Activated CD4-positive, alpha-beta memory T cell treated with anti-CD3 and anti-CD28 coated beads, Interleukin-2, amount 10 ng/mL, durations not matched to agents 7 days and 5 days (primary cell): ENCODE results near the gene ZNF768. TPM values are rescaled to one million over a fixed set of nuclear protein-coding genes. Genes with fewer than 3 reads are reported as not detected.
A peak's percentile ranks its signal among the peaks of the same experiment; 100 is the strongest.

Experiments
- CTCF ChIA-PET: fragments of 350-600 bp; sonication (Branson Sonifier 250); formaldehyde crosslinking; loops from one replicate; lab custom pipeline; 2021; ENCODE audit warnings: antibody characterized with exemption, inconsistent platforms; lab: Charles Lee
- POLR2A ChIA-PET: fragments of 350-600 bp; sonication (Branson Sonifier 250); formaldehyde crosslinking; loops from one replicate; lab custom pipeline; 2021; ENCODE audit warnings: antibody characterized with exemption; lab: Charles Lee
- DNase-seq: peaks from one replicate; pipeline ENCODE4 v3.0.0-alpha.2; 2020
- H3K27ac Mint-ChIP-seq: one replicate; pipeline ENCODE4 v1.8.0; 2021; ENCODE audit warnings: mild to moderate bottlenecking, mixed read lengths
- H3K27me3 Mint-ChIP-seq: one replicate; pipeline ENCODE4 v1.8.0; 2021; ENCODE audit warnings: mixed read lengths
- H3K36me3 Mint-ChIP-seq: one replicate; pipeline ENCODE4 v1.8.0; 2021; ENCODE audit warnings: low read depth, mixed read lengths
- H3K4me1 Mint-ChIP-seq: one replicate; pipeline ENCODE4 v1.8.0; 2021; ENCODE audit warnings: mixed read lengths
- H3K4me3 Mint-ChIP-seq: one replicate; pipeline ENCODE4 v1.8.0; 2021; ENCODE audit warnings: mild to moderate bottlenecking, mixed read lengths
- H3K9me3 Mint-ChIP-seq: one replicate; pipeline ENCODE4 v1.8.0; 2021; ENCODE audit warnings: mixed read lengths
- total RNA-seq, 2 experiments: library from RNA; stranded (reverse); gene quantifications; one replicate each; pipeline ENCODE4 v1.2.3, GENCODE V29; 2021

Gene ZNF768
- 1 to 10 TPM; 5.9 to 6.0 TPM for total RNA-seq

DNA sequence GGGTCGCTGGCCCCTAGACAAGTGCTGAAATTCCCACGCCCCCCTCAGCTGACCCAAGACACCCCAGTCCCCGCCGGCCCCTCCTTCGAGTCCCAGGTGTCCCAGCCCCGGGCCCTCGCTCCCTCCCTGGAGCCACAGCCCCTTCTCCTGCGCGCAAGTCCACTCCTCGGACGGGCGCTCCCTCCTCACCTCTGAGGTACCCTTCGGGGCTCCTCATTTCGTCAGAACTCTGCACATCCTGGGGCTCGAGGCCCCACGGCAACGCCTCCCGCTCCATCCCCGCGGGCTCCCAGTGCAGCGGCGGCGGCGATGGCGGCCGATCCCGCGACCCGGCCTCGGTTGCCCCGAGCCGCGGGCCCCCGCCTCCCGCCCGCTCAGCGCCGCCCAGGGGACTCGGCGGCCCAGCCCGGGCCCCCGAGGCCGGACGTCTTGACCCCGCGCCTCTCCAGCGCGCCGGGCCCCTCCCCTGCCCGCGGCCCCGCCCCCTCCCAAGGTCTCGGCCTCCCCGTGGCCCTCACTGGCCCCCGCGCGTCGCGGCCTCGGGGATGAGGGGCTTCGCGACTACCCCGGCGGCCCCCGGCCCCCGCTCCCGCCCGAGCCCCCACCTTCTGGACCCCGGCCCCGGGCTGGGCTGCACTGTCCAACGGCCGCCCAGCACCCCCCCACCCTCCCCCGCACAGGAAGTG, at the start of gene ZNF768:
ZNF768 (minus strand) TSS at position 430 of the 686 bp plus-strand sequence; CDS start at position 277, 153 bp downstream.
- H3K9me3 Mint-ChIP-seq: no peaks in the 10 kb centered on the region
- DNase-seq: no peak
- H3K4me1 Mint-ChIP-seq: peaks cover 39% of the 10 kb centered on the region
- H3K36me3 Mint-ChIP-seq: peaks cover 19% of the 10 kb centered on the region
- POLR2A ChIA-PET: interaction anchor here (0.8 to 3.9 kb wide), 12 partner anchors 8 to 109 kb away, joined by 3 to 15 read pairs (median 4); partner anchors contain the start of genes ZNF688, ZNF689, ZNF747 and ZNF764
- peak within 1 kb of the TSS; percentile 67 for H3K27ac Mint-ChIP-seq
- H3K4me3 Mint-ChIP-seq: peak within 1 kb of the TSS; percentile 78
- H3K27me3 Mint-ChIP-seq: no peaks in the 10 kb centered on the region
- CTCF ChIA-PET: interaction anchor here (0.9 to 1.2 kb wide), 4 partner anchors 9 to 103 kb away, joined by 3 to 8 read pairs (median 5); partner anchors contain the start of genes DCTPP1 and ZNF747

DNA sequence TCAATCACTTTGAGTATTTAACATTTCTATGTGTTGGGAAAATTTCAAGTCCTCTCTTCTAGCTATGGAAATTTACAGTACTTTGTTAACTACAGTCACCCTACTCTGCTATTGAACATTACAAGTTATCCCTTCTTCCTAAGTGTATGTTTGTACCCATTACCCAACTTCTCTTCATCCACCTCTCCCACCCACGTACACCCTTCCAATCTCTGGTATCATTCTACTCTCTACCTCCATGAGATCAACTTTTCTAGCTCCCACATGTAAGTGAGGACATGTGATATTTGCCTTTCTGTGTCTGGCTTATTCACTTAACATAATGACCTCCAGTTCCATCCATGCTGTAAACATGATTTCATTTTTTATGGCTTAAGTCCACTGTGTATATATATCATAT, 48.3 kb upstream of the ZNF768 start:
- Mint-ChIP-seq H3K4me3 (no peak overlapping the region), H3K27ac (peak overlapping the region; percentile 2), H3K9me3 (no peaks in the 10 kb centered on the region), H3K36me3 (peaks cover 21% of the 10 kb centered on the region), H3K4me1 (peaks cover 35% of the 10 kb centered on the region), H3K27me3 (no peaks in the 10 kb centered on the region)
- CTCF ChIA-PET: interaction anchor here (0.5 to 1.3 kb wide), 5 partner anchors 17 to 145 kb away, joined by 3 to 4 read pairs (median 3); partner anchors contain the start of gene DCTPP1
- POLR2A ChIA-PET: interaction anchor here (1.2 kb wide), 1 partner anchor 40 kb away, joined by 3 read pairs; the partner anchor contains the start of gene ZNF747
- DNase-seq: no peak

DNA sequence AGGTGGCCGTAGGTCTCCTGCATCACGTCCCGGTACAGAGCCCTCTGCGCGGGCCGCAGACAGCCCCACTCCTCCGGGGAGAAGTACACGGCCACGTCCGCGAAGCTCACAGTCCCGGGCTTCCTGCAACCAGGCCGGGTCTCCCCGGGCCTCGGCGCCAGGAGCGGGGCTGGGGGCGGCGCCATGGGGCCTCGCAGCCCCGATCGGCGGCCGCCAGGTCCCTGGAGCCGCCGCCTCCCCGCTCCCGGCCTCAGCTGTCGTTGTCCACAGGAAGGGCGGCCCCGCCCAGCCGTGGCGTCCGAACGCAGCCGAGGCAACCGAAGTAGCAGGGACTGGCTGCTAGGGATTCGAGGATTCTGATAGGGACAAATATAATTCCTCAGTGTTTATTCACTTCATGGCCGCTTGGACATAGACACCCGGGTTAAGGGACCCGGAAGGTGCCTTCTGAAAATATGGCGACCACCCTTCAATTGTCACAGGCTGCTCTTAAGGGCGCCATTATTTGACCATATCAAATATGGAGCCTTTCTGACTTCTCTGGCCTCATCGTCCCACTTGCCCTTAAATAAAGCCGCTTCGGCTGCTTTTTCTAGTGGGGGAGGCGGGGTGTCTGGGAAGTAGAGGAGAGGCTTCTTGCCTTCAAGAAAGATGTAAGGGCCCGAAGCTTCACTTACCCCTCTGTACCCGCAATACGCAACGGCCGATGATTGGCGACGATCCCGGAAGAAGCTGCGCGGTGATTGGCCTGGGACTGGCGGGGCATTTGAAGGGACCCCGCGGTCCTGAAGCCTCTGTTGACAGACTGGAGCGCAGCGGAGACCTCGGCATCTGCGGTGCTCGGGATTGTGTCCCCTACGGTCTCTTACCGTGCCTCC, 45.3 kb upstream of the ZNF768 start, which contains the start of gene ZNF688:
ZNF688 (minus strand) TSS at position 270 of the 878 bp plus-strand sequence; CDS start at position 185, 85 bp downstream.
- Mint-ChIP-seq H3K36me3 (peaks cover 12% of the 10 kb centered on the region), H3K4me3 (peak within 1 kb of the TSS; percentile 82), H3K9me3 (no peaks in the 10 kb centered on the region), H3K27ac (peak within 1 kb of the TSS; percentile 90), H3K27me3 (no peaks in the 10 kb centered on the region), H3K4me1 (peaks cover 58% of the 10 kb centered on the region)
- POLR2A ChIA-PET: interaction anchor here (0.6 to 3.7 kb wide), 29 partner anchors 10 to 201 kb away, joined by 3 to 129 read pairs (median 5); partner anchors contain the start of genes DCTPP1, FBRS, ITGAL and PRR14
- CTCF ChIA-PET: interaction anchor here (0.6 to 2.4 kb wide), 24 partner anchors 9 to 554 kb away, joined by 3 to 26 read pairs (median 4); partner anchors contain the start of genes DCTPP1, FBRS, PRR14 and SEPTIN1
- peak; percentile 96 for DNase-seq

DNA sequence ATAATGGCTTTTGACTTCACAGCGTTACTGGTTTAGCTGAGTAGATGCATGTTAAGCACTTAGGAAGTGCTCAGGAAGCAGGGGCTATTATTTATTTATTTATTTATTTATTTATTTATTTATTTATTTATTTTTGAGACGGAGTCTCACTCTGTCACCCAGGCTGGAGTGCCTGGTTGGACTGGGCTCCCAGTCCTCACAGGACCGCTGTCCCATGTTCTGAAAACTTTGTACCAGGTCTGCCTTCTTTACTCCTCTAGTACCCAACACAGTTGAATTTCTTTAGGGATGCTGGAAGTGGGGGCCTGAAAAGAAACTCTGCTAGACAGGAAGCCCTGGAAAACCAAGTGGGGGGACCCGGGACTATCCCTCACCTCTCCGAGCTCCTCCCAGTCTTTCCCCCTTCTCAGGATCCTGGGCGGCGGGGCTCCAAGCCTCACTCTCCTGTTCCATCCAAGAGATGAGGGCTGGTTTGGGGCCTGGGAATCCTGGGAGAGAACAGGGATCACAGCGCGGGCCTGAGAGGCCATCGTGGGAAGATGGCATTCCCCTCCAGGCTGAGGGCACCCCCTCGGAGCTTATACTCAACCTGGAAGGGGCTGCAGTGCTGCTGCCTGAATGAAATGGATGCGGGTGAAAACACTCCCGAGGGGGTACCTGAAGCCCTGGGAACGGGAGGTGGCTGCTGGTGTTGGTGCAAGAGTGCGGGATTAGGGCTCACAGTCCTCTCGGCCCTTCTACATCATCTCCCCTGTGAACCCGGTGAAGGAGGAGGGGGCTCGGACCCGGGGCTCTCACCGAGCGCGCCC, 44.5 kb upstream of the ZNF768 start:
- H3K27me3 Mint-ChIP-seq: no peaks in the 10 kb centered on the region
- H3K36me3 Mint-ChIP-seq: peaks cover 12% of the 10 kb centered on the region
- H3K4me1 Mint-ChIP-seq: peaks cover 63% of the 10 kb centered on the region
- H3K9me3 Mint-ChIP-seq: no peaks in the 10 kb centered on the region
- DNase-seq: no peak
- CTCF ChIA-PET: interaction anchor here (0.6 to 2.4 kb wide), 7 partner anchors 9 to 553 kb away, joined by 3 to 26 read pairs (median 3); partner anchors contain the start of genes SEPTIN1 and ZNF764
- H3K4me3 Mint-ChIP-seq: peak overlapping the region; percentile 81
- peak overlapping the region; percentile 84 for H3K27ac Mint-ChIP-seq
- POLR2A ChIA-PET: interaction anchor here (0.8 to 3.7 kb wide), 23 partner anchors 11 to 200 kb away, joined by 3 to 129 read pairs (median 8); partner anchors contain the start of genes DCTPP1, FBRS, ITGAL and PRR14

DNA sequence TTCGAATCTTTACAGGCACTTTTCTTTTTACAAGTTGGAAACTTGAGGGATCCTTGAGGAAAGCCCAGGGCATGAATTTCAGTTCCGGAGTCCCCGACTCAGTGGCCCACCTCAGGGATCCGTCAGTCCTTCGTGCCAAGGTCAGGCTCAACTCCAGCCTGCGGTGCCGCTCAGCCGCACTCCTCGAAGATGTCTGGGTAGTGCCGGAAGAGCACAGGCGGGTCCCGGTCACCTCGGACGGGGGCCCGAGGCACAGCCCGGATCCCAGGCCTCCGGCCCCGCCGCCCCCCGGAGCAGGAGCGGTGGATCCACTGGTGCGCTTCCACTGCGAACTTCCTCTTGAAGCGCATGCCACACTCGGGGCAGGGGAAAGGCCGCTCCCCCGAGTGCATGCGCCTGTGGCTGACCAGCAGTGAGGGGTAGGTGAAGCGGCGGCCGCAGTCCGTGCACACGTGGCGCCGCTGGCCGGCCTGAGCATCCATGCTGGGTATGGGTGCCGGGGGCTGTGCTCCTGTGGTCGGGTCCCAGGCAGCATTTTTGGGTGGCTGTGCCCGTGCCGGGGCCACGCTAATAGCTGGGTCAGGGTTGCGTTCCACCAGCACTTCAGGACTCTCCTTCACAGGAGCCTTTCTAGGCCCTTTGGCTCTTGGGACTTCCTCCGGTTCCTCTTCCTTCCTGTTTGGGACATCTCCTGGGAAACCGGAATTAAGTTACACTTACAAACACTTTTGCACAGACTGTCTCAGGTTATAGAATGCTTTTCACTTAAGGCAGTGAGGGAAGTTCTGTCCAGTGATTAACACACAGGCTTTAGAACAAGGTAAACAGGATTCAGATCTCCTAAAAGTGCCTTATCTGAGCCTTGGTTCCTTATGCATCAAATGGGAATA, 43.6 kb upstream of the ZNF768 start:
- DNase-seq: no peak
- POLR2A ChIA-PET: interaction anchor here (0.8 to 3.7 kb wide), 11 partner anchors 10 to 111 kb away, joined by 3 to 129 read pairs (median 19); partner anchors contain the start of genes FBRS, ITGAL, ZNF689 and ZNF747
- CTCF ChIA-PET: interaction anchor here (0.5 to 2.4 kb wide), 4 partner anchors 12 to 58 kb away, joined by 3 to 26 read pairs (median 4); partner anchors contain the start of gene ZNF764
- Mint-ChIP-seq H3K27ac (peak overlapping the region; percentile 84), H3K27me3 (no peaks in the 10 kb centered on the region), H3K4me1 (peaks cover 55% of the 10 kb centered on the region), H3K9me3 (no peaks in the 10 kb centered on the region), H3K36me3 (peaks cover 12% of the 10 kb centered on the region), H3K4me3 (peak overlapping the region; percentile 81)

DNA sequence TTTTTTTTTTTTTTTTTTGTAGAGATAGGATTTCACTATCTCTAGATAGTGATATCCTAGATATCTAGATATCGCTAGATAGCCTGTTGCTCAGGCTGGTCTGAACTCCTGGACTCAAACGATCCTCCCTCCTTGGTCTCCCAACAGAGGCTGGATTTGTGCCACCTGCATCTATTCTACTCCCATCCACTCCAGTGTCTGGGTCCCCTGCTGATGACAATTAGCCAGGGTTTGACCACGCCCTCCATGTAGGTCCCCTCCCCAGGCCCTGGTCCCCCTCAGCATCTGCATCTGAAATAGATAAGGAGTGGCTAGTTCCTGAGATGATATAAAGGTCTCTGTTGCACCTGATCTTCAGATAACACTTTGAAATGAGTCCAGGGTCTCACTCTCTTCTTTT, 42.9 kb upstream of the ZNF768 start:
- Mint-ChIP-seq H3K27me3 (no peaks in the 10 kb centered on the region), H3K27ac (peak overlapping the region; percentile 99), H3K36me3 (peaks cover 7% of the 10 kb centered on the region), H3K4me3 (no peak overlapping the region), H3K9me3 (no peaks in the 10 kb centered on the region), H3K4me1 (peaks cover 51% of the 10 kb centered on the region)
- POLR2A ChIA-PET: interaction anchor here (0.9 to 5.8 kb wide), 5 partner anchors 11 to 87 kb away, joined by 3 to 53 read pairs (median 5); partner anchors contain the start of genes ZNF747 and ZNF764
- no peak for DNase-seq
- CTCF ChIA-PET: interaction anchor here (2.1 to 2.3 kb wide), 2 partner anchors 11 to 139 kb away, joined by 5 to 23 read pairs; partner anchors contain the start of genes DCTPP1 and ZNF764

DNA sequence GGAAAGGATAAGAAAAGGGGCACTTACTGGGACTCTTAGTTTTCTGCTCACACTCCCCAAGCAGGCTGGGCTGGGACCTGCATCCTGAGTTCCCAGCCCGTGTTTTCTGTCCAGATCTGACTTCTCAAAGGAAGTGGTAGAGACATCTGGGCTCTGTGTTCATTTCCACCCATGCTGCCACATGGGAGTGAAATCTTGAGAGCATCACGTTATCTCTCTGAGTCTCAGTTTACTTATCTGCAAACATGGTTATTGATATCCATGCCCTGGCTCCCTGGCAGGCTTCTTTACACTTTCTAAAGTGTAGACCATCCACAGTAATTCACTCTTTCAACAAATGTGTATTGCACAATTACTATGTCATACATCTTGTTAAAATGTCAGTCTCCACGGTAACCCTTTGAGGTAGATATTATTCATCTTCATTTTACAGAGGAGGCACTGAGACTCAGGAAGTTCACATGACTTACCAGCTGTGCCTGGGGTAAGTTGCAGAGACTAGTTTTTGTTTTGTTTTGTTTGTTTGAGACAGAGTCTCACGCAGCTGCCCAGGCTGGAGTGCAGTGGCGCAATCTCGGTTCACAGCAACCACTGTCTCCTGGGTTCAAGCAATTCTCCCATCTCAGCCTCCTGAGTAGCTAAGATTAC, 41.7 kb upstream of the ZNF768 start:
- POLR2A ChIA-PET: interaction anchor here (0.9 to 5.8 kb wide), 10 partner anchors 9 to 97 kb away, joined by 3 to 53 read pairs (median 4); partner anchors contain the start of genes ZNF747, ZNF764 and ZNF785

DNA sequence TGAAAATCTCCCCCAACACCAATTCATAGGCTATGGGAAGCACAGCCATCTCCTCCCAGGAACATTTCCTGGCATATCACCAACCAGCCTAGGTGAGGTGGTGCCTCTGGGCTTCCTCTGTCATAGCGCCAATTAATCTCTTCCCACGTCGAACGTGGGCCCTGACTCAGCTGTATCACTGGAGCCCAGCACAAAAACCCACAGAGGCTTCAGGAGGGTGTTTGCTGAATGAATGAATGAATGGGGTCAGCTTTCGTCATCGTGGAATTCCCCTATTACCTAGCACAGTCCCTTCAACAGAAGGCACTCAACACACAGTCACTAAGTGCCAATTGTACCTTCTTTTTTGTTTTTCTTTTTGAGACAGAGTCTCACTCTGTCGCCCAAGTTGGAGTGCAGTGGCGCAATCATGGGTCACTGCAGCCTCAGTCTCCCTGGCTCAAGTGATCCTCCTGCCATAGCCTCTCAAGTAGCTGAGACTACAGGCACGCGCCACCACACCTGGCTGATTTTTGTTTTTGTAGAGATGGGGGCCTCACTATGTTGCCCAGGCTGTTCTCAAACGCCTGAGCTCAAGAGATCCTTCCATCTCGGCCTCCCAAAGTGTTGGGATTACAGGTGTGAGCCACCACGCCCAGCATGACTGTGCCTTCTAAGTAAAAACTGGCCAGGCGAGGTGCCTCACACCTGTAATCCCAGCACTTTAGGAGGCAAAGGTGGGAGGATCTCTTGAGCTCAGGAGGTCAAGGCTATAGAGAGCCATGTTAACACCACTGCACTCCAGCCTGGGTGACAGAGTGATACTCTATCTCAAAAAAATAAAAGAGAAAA, 41.0 kb upstream of the ZNF768 start:
- CTCF ChIA-PET: interaction anchor here (1.3 to 2.3 kb wide), 4 partner anchors 9 to 138 kb away, joined by 5 to 23 read pairs (median 8); partner anchors contain the start of genes DCTPP1 and ZNF764
- peak overlapping the region; percentile 99 for H3K27ac Mint-ChIP-seq

More for the DNA sequence above, 41.7 kb upstream of the ZNF768 start:
- H3K4me3 Mint-ChIP-seq: peak overlapping the region; percentile 67
- H3K27me3 Mint-ChIP-seq: no peaks in the 10 kb centered on the region
- peak overlapping the region; percentile 99 for H3K27ac Mint-ChIP-seq
- CTCF ChIA-PET: interaction anchor here (0.6 to 2.3 kb wide), 6 partner anchors 10 to 138 kb away, joined by 3 to 23 read pairs (median 5); partner anchors contain the start of genes DCTPP1 and ZNF764
- H3K4me1 Mint-ChIP-seq: peaks cover 46% of the 10 kb centered on the region
- H3K9me3 Mint-ChIP-seq: no peaks in the 10 kb centered on the region
- peak; percentile 67 for DNase-seq
- H3K36me3 Mint-ChIP-seq: peaks cover 7% of the 10 kb centered on the region

DNA sequence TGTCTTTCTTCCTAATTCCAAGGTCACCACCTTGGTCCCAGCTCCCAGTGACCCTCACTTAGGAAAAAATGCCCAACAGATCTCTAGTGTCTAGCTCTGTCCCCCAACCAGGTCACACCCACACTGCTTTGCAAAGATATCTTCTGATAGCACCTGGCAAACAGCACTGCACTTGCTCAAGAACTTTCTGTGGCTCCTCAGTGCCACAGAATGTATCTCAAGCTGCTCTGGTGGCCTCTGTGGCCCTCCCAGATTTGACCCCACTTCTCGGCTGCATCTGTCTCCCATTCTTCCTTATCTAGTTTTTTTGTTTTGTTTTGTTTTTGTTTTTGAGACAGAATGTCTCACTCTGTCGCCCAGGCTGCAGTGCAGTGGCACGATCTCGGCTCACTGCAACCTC, 40.2 kb upstream of the ZNF768 start:
- H3K4me1 Mint-ChIP-seq: peaks cover 44% of the 10 kb centered on the region
- H3K9me3 Mint-ChIP-seq: no peaks in the 10 kb centered on the region
- no peak overlapping the region for H3K4me3 Mint-ChIP-seq
- POLR2A ChIA-PET: interaction anchor here (1.5 to 5.8 kb wide), 4 partner anchors 8 to 33 kb away, joined by 7 to 53 read pairs (median 32); partner anchors contain the start of genes ZNF747, ZNF764 and ZNF785
- H3K27me3 Mint-ChIP-seq: no peaks in the 10 kb centered on the region
- H3K27ac Mint-ChIP-seq: peak overlapping the region; percentile 99
- H3K36me3 Mint-ChIP-seq: peaks cover 4% of the 10 kb centered on the region
- DNase-seq: no peak
- CTCF ChIA-PET: no interaction called here

More for the DNA sequence above, 41.0 kb upstream of the ZNF768 start:
- Mint-ChIP-seq H3K4me3 (no peak overlapping the region), H3K27me3 (no peaks in the 10 kb centered on the region), H3K36me3 (peaks cover 7% of the 10 kb centered on the region), H3K9me3 (no peaks in the 10 kb centered on the region), H3K4me1 (peaks cover 45% of the 10 kb centered on the region)
- POLR2A ChIA-PET: interaction anchor here (0.8 to 5.8 kb wide), 7 partner anchors 9 to 96 kb away, joined by 3 to 53 read pairs (median 4); partner anchors contain the start of genes ZNF747, ZNF764 and ZNF785
- peak; percentile 55 for DNase-seq
